Activated CD8-positive, alpha-beta memory T cell treated with anti-CD3 and anti-CD28 coated beads, Interleukin-2, amount 50 U/mL, for 24 hours (primary cell): ENCODE data around the gene LDLRAD1.
"Not testable (repeated sequence)": the region's sequence is repeated elsewhere in the genome, so short reads cannot be mapped to it uniquely, and the experiment has no call there.

Experiments used
- DNase-seq: peaks from one replicate; pipeline ENCODE4 v3.0.0-alpha.2; 2020; ENCODE audit errors: extremely low read depth

Gene LDLRAD1

DNA sequence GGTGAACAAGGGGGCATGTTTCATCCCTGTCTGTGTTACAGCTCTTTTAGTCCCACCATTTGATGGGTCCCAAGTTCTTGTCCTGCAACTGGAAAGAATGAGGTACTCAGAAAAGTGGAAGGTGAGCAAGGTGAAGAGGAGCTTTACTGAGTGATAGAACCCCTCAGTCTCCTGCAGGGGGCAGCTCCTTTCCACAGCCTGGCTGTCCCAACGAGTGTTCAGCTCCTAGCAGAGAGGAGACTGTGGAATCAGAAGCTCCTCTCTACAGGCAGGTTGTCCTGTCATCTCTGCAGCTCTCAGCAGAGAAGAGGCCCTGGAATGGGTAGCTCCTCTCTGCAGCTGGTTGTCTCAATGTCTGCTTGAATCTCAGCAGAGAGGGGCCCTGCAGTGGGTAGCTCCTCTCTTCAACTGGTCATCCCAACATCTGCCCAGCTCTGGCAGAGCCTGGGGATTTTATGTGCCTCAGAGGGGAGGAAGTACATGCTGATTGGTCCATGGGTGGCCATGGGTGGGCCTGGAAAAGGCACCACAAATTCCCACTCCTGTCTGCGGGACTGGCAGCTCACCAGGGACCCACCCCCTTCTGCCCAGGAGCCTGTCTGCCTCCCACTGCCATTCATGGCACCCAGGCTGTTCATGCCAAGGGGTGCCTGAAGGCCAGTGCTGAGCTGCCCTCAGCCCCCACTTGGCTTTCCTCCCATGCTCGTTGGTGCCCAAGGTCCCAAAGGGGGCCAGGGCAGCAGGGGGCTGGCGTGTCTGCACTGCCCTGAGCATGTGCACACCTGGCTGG lies 25.7 kb downstream of the LDLRAD1 start:
- no peak for DNase-seq

DNA sequence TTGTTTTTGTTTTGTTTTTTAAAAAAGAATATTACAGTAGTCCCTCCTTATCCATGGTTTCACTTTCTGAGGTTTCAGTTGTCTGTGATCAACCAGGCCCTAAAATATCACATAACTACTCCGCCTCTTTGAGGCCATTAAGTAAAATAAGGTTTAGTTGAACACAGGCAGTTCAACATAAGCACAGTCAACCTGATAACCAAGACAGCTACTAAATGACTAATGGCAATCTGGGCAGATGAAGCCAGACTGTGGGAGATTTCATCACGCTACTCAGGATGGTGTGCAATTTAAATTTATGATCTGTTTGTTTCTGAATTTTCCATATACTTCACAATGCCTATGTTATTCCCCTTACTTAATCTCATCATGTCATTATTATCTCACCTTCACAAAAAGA lies 30.1 kb downstream of the LDLRAD1 start:
- no peak for DNase-seq

DNA sequence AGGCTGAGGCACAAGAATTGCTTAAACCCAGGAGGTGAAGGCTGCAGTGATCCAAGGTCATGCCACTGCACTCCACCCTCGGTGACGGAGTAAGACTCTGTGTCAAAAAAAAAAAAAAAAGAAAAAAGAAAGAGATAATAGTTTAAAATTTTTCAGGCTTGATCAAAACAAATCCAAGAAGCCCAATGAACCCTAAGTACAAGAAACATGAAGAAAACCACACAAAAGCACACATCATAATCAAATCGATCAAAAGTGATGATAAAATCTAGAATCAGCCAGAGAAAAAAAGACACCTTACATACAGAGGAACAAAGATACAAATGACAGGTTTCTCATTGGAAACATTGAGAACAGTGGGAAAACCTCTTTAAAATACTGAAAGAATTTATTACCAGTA lies 31.5 kb downstream of the LDLRAD1 start:
- no peak for DNase-seq

DNA sequence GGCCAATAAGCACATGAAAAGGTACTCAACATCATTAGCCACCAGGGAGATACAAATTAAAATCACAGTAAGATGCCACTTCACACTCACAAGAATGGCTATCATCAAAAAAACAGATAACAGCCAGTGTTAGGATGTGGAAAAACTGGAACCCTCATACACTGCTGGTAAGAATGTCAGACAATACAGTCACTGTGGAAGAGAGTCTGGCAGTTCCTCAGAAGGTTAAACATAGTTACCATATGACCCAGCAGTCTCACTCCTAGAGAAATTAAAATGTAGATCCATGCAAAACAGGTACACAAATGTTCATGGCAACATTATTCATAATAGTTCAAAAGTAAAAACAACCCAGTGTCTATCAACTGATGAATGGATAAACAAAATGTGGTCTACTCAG lies 33.3 kb downstream of the LDLRAD1 start:
- no peak for DNase-seq

DNA sequence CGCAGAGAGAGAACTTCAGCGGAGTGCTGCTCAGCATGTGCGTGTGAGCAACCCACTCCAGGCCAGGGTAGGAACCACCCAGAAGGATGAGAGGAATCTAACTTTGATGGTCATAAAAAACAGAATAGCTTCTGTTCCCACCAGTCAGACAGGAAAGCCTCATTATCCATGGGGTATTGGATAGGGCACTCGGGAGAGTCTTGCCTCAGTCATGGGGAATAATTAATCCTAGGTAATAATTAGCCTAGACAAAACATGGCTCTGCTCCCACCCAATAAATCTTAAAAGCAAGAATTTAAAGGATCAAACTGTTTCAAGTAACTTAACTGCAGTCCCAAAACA lies 35.3 kb downstream of the LDLRAD1 start:
- DNase-seq = no peak

DNA sequence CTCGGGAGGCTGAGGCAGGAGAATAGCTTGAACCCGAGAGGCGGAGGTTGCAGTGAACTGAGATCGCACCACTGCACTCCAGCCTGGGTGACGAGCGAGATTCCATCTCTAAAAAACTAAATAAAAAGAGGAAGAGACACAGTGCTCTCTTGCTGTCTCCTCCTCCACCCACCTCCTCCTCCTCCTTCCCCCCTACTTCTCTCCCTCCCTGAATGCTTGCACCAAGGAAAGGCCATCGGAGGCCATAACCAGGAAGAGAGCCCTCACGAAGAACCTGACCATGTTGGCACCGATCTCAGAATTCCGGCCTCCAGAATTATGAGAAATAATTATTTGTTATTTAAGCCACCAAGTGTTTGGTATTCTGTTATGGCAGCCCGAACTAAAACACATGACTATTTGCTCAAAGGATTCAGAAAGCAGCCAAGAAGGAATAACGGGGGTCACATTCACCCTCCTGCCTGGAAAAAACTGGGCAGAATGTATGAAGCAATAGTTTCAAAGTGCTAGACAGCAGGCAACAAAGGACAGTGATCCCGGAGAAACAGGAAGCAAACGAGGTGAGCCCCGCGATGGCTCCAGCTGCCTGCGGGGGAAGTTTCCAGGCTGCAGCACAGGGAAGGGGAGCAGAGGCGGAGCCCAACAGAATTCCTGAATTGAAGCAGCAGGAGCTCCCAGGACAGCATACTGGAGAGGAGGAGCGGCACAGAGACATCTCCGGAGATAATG lies 35.8 kb downstream of the LDLRAD1 start:
- DNase-seq = no peak

DNA sequence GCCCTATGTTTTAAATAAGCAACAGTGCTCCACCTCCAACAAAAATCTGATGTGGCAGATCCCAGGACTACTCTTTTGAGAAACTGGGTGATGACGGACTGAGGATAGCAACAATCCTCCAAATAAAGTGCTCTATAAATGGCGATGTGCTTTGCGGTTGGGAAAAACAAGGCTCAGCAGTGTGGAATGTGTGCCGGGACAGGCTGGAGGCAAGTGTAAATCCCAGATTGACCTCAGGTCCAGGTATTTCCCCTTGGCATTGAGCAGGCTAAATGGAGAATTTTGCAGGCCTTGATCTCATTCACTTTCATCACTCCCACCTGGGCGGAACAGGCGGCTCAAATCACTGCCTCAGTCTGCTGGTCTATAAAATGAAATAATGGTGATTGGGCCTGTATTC lies 36.8 kb downstream of the LDLRAD1 start:
- no peak for DNase-seq

DNA sequence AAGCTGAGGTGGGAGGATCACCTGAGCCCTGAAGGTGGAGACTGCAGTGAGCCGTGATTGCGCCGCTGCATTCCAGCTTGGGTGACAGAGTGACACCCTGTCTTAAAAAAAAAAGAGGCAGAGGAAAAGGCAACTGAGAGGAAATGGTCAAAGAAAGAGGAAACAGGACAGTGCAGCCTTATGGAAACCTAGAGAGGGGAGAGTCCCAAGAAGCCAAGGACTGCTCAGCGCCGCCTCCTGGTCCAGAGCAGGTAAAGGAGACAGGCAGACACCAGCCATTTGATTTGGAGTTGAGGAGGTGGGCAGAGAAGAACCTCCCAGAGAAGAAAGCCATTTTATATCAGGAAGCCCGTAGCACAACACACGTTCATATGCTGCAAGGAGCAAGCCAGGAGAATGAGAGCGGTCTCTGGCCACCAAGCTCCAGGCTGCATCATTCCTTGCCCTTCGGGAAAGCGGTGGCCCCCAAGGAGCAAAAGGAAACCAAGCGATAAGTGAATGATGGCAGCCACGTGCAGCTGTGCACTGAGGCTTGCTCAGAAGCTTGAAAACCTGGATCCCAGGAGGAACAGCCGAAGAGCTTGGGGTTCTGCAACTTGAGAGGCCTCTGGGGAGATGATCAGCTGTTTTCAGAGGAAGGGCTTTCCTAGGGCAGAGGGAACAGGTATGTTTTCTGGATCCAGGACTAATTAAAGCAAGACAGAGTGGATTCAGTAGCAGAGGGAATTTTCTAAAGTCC lies 38.1 kb downstream of the LDLRAD1 start:
- no peak for DNase-seq

DNA sequence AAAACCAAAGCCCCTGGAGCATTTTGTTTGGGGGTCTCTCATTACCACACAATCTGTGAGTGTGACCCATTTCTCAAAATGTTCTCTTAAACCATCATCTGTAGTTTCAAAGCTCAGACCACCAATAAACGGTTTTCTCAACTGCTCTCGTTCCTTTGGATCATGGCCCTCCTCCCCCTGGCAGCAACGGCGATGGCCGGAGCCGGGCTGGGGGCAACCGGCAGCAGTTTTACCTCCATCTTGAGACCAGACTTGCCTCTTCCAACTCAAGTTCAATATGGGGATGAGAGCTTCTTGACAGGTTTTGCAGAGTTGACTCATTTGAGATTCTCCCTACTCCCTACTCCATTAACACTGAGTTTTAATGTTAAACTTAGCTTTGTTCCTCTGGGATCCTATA lies 42.1 kb downstream of the LDLRAD1 start:
- DNase-seq = no peak

DNA sequence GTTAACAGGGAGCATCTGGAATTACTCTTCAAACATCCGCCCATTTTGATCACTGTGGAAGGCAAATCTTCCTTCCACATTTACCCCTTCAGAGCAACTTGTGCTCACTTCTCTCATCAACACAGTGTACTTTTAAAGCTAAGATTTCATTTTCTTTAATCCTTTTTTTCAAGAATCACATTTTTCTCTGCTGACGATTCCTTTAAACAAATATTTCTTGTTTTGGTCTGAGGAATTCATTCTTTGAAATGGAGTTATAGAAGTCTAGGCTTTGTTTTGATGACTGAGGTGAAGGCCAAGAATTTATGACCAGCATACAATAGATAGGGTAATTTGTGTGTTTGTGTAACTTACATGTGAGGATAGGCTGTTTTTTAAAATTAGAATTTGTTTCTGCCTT lies 46.3 kb downstream of the LDLRAD1 start:
- no peak for DNase-seq

DNA sequence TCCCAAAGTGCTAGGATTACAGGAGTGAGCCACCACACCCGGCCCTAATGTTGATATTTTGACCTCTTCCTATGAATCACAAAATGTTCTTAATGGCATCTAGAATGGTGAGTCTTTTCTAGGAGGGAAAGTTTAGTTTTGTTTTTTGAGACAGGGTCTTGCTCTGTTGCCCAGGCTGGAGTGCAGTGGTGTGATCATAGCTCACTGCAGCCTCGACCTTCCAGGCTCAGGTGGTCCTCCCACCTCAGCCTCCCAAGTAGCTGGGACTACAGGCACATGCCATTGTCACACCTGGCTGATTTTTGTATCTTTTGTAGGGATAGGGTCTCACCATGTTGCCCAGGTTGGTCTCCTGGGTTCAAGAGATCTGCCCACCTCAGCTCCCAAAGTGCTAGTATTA lies 48.7 kb downstream of the LDLRAD1 start:
- not testable (repeated sequence) for DNase-seq

DNA sequence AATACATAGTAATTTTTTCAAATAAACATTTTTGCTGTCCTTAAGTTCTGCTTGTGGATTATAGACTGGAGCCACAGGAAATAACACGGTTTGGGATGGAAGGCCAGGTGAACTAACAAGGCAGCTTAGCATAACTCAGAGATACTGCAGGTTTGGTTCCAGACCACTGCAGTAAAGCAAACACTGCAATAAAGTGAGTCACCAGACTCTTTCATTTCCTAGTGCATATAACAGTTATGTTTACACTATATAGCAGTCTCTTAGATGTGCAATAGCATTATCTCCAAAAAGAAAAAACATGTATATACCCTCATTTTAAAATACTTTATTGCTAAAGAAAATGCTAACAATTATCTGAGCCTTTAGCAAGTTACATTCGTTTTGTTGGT lies 49.9 kb downstream of the LDLRAD1 start:
- DNase-seq = no peak

DNA sequence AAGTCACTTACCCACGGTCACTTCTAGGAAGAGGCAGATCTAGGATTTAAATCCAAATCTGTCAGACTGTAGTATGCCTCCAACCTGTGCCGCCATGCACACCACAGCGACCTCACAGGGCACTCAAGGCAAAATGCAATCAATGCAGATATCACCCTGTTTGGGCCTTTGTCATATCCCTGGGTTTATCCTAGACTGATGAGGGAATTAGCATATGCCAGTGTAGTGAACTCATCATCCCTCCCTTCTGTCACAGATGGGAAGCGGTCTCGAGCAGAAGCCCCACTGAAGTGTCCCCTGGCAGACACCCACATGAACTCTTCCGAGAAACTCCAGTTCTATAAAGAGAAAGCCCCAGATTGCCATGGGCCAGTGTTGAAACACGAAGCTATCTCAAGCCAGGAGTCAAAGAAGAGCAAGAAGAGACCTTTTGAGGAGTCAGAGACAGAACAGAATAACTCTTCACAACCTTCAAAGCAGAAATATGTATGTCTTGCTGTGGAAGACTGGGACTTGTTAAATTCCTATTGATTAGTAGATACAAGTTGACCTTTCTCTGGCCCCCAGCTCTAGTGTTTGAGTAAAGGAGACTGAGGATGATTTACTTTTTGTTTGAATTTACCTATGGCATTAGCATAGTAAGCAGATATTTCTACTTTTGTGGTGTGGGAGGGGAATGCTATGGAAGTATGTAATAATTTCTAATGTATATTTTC lies 50.4 kb downstream of the LDLRAD1 start:
- no peak for DNase-seq

DNA sequence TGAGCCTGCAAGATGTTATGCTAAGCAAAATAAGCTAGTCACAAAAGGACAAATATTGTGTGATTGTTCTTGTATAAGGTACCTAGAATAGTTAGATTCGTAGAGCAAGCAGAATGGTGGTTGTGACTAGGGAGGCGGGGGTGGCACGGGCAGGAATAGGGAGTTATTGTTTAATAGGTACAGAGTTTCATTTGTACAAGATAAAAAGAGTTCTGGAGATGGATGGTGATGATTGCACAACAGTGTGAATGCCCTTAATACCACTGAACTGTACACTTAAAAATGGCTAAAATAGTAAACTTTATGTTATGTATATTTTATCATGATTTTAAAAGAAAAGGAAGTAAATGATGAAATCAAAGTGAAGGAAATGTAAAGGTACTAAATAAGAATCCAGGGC lies 51.2 kb downstream of the LDLRAD1 start:
- no peak for DNase-seq

DNA sequence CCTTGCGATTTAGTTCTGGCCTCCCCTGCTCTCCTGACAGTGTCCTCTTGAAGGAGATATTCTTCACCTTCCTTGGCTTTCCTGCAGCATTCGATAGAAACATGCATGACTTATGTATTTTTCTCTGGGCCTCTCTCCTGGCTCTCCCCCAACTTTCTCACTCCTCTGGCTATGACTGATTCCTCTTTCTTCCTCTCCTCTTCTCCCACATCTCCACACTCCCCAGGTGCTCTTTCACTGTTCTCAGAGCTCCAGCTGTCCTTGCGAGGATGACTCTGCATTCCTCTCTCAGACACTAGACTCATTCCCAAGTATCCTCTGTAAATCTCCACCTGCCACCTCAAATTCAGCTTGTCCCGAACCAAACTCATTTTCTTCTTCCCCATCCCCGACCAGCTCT lies 53.9 kb downstream of the LDLRAD1 start:
- no peak for DNase-seq

DNA sequence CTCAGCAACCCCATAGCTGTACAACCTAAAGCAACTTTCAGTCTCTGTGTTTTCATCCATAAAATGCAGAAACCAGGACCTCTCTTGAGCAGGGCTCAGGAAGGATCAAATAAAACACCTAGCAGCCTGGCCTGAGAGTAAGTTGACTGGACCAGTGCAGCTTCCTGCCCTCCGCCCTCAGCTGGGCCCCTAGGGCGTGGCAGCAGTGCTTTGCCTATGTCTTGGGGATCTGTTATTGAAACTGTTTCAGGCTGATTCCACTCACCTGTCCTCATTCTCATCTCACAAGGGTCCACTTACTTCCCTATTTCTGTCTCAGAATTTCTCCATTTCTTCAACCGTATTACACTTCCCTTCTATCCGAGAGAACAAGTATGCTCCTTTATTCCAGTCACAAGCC lies 54.5 kb downstream of the LDLRAD1 start:
- DNase-seq = no peak

DNA sequence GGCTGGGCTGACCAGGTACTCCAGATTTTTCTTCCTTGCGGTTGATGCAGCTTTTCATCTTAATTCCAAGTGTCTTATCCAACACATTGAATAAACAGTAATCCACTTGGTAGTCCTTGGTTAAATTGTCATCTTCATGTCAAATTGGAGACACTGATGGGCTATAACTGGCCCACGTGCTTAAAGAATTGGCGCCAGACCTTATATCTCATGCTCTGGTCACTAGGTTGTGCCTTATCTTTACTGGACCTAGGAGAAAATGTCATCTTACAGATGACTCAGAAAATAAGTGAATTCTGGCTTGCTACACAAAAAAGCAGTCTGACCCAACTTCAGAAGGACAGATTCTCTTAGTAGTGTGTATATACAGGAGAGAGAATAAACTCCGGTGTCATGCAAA lies 55.6 kb downstream of the LDLRAD1 start:
- no peak for DNase-seq

DNA sequence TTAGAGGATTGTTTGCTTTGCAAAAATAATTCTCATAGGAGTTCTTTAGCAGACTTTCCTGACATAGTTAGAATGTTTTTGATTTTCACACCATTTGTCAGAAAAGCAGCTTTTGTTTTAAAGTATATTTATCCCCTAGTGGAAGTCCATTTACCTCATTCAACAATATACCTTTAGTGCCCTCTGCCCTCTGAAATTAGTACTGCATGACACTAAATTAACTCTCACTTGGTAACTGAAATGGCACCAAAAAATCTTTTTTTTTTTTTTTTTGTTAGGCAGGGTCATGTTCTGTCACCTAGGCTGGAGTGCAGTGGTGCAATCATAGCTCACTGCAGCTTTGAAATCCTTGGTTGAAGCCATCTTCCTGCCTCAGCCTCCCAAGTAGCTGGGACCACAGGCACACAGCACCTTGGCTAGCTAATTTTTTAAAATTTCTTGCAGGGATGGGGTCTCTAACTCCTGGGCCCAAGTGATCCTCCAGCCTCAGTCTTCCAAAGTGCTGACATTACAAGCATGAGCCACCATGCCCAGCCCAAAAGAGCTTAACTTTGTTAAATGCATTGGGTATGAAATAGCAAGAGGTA lies 58.2 kb downstream of the LDLRAD1 start:
- no peak for DNase-seq
